GM18526 (cell line): Measurements from ENCODE around the gene TBCE.

Source experiments
- POLR2A ChIP-seq: IDR thresholded peaks from 3 replicates; pipeline ENCODE4 v1.6.1; 2011; ENCODE audit not compliant: insufficient read length; ENCODE audit errors: extremely low read depth

TBCE gene

GRCh38 chr1:235468004-235468403 lies 100.8 kb downstream of the TBCE start:
- no peak for TF ChIP-seq POLR2A

- no peak for TF ChIP-seq POLR2A
Measured at GRCh38 chr1:235468970-235469369, 101.7 kb downstream of the TBCE start.

GRCh38 chr1:235470741-235471439 lies 103.7 kb downstream of the TBCE start:
- TF ChIP-seq POLR2A = no peak

- TF ChIP-seq POLR2A = no peak
Measured at GRCh38 chr1:235473806-235474205, 106.6 kb downstream of the TBCE start.

GRCh38 chr1:235483090-235483489 lies 115.9 kb downstream of the TBCE start:
- TF ChIP-seq POLR2A = no peak

- TF ChIP-seq POLR2A = no peak
Measured at GRCh38 chr1:235485558-235485957, 118.3 kb downstream of the TBCE start.

GRCh38 chr1:235486321-235486720 lies 119.1 kb downstream of the TBCE start:
- no peak for TF ChIP-seq POLR2A

- no peak for TF ChIP-seq POLR2A
Measured at GRCh38 chr1:235491644-235492043, 124.4 kb downstream of the TBCE start.

- no peak for TF ChIP-seq POLR2A
Measured at GRCh38 chr1:235494531-235494930, 127.3 kb downstream of the TBCE start.

GRCh38 chr1:235495030-235495429 lies 127.8 kb downstream of the TBCE start:
- TF ChIP-seq POLR2A = no peak

- no peak for TF ChIP-seq POLR2A
Measured at GRCh38 chr1:235495551-235495950, 128.3 kb downstream of the TBCE start.

GRCh38 chr1:235500971-235501540 lies 133.8 kb downstream of the TBCE start:
- no peak for TF ChIP-seq POLR2A
